HepG2 (cell line): ENCODE data around the gene LRRTM2.

Source experiments
- AGO2 ChIP-seq: fragments of 200-400 bp; formaldehyde crosslinking; optimal IDR thresholded peaks from 2 replicates; pipeline ENCODE3; 2017; ENCODE audit warnings: mild to moderate bottlenecking, low read depth, low read length, moderate library complexity
- ARNT ChIP-seq: fragments of 450-650 bp; IDR thresholded peaks from 2 replicates; pipeline ENCODE4 v1.6.1; 2017
- BRCA1 ChIP-seq: sonication (generic); formaldehyde crosslinking; IDR thresholded peaks from 2 replicates; pipeline ENCODE4 v1.4.0; 2020; ENCODE audit warnings: missing genetic modification reagents
- CEBPB ChIP-seq: IDR thresholded peaks from 2 replicates; pipeline ENCODE4 v1.6.1; 2011; ENCODE audit warnings: low read depth, low read length, improper control_type of control experiment, borderline replicate concordance
- FOXM1 ChIP-seq: sonication (generic); formaldehyde crosslinking; IDR thresholded peaks from 2 replicates; pipeline ENCODE4 v1.5.0; 2020; ENCODE audit warnings: missing genetic modification reagents
- MYNN ChIP-seq: sonication (generic); formaldehyde crosslinking; IDR thresholded peaks from 2 replicates; pipeline ENCODE4 v1.4.0; 2020; ENCODE audit warnings: mild to moderate bottlenecking, low read depth, missing genetic modification reagents
- NCOA1 ChIP-seq: sonication (generic); formaldehyde crosslinking; IDR thresholded peaks from 2 replicates; pipeline ENCODE4 v1.9.0; 2021; ENCODE audit warnings: missing genetic modification reagents
- PCBP2 ChIP-seq: fragments of 200-400 bp; formaldehyde crosslinking; optimal IDR thresholded peaks from 2 replicates; pipeline ENCODE3; 2018; ENCODE audit warnings: low read length, low read depth; ENCODE audit not compliant: poor library complexity, severe bottlenecking
- SALL2 ChIP-seq: sonication (generic); formaldehyde crosslinking; IDR thresholded peaks from 2 replicates; pipeline ENCODE4 v1.8.1; 2023; ENCODE audit warnings: mild to moderate bottlenecking, missing genetic modification reagents, inconsistent platforms
- ZNF124 ChIP-seq: sonication (generic); formaldehyde crosslinking; IDR thresholded peaks from 2 replicates; pipeline ENCODE4 v1.4.0; 2020; ENCODE audit warnings: missing genetic modification reagents
- ZNF777 ChIP-seq: sonication (generic); formaldehyde crosslinking; IDR thresholded peaks from 2 replicates; pipeline ENCODE4 v1.4.0; 2020; ENCODE audit warnings: missing genetic modification reagents
- TF ChIP-seq, protein P1 (sequence below): sonication (generic); formaldehyde crosslinking; IDR thresholded peaks from 2 replicates; pipeline ENCODE4 v1.4.0; 2020; ENCODE audit warnings: missing genetic modification reagents

DNA sequence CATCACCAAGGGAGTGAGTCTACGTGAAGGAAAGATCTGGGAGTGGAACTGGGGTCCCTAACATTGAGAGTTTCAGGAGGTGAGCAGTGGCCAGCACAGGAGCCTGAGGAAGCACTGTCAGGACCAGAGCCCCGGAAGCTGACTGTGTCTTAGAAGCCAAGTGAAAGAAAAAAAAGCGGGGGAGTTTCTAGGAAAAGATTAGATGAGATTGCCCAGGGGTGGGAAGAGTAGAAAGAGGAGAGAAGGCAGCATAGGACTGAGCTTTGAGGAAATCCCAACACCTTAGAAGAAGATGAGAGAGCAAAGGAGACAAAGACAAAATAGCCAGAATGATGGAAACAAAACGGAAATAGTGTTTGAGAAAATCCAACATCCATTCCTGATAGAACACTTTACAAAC lies 37.0 kb upstream of the LRRTM2 start:
- TF ChIP-seq AGO2 (no peak), NCOA1 (CRISPR knock-in tag) (no peak), SALL2 (CRISPR knock-in tag) (no peak), ARNT (no peak), MYNN (CRISPR knock-in tag) (no peak), BRCA1 (no peak), PCBP2 (no peak), ZNF777 (no peak), FOXM1 (no peak), CEBPB (no peak), ZNF124 (CRISPR knock-in tag) (no peak)
- TF ChIP-seq, protein P1, sequence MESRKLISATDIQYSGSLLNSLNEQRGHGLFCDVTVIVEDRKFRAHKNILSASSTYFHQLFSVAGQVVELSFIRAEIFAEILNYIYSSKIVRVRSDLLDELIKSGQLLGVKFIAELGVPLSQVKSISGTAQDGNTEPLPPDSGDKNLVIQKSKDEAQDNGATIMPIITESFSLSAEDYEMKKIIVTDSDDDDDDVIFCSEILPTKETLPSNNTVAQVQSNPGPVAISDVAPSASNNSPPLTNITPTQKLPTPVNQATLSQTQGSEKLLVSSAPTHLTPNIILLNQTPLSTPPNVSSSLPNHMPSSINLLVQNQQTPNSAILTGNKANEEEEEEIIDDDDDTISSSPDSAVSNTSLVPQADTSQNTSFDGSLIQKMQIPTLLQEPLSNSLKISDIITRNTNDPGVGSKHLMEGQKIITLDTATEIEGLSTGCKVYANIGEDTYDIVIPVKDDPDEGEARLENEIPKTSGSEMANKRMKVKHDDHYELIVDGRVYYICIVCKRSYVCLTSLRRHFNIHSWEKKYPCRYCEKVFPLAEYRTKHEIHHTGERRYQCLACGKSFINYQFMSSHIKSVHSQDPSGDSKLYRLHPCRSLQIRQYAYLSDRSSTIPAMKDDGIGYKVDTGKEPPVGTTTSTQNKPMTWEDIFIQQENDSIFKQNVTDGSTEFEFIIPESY (CRISPR knock-in tag) = no peak
